Panc1 (cell line): ENCODE data around the gene AKAP13.

Experiments
- SIN3A ChIP-seq: IDR thresholded peaks from 2 replicates; pipeline ENCODE4 v1.6.1; 2012; ENCODE audit warnings: low read depth, mild to moderate bottlenecking, low read length, moderate library complexity, borderline replicate concordance; ENCODE audit not compliant: insufficient read depth
- TF ChIP-seq, protein P1 (sequence below): fragments of 450-650 bp; IDR thresholded peaks from 2 replicates; pipeline ENCODE4 v1.5.1; 2017; ENCODE audit warnings: mild to moderate bottlenecking

GRCh38 chr15:85356276-85356675, 24.1 kb upstream of the AKAP13 start:
- TF ChIP-seq, protein P1, sequence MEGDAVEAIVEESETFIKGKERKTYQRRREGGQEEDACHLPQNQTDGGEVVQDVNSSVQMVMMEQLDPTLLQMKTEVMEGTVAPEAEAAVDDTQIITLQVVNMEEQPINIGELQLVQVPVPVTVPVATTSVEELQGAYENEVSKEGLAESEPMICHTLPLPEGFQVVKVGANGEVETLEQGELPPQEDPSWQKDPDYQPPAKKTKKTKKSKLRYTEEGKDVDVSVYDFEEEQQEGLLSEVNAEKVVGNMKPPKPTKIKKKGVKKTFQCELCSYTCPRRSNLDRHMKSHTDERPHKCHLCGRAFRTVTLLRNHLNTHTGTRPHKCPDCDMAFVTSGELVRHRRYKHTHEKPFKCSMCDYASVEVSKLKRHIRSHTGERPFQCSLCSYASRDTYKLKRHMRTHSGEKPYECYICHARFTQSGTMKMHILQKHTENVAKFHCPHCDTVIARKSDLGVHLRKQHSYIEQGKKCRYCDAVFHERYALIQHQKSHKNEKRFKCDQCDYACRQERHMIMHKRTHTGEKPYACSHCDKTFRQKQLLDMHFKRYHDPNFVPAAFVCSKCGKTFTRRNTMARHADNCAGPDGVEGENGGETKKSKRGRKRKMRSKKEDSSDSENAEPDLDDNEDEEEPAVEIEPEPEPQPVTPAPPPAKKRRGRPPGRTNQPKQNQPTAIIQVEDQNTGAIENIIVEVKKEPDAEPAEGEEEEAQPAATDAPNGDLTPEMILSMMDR = no peak
- no peak for TF ChIP-seq SIN3A
